ENCODE results near the gene P2RY11.

P2RY11 gene

GRCh38 chr19:10113964-10114650 is 2.6 kb downstream of the P2RY11 start:
- no peak for DNase-seq

DNA sequence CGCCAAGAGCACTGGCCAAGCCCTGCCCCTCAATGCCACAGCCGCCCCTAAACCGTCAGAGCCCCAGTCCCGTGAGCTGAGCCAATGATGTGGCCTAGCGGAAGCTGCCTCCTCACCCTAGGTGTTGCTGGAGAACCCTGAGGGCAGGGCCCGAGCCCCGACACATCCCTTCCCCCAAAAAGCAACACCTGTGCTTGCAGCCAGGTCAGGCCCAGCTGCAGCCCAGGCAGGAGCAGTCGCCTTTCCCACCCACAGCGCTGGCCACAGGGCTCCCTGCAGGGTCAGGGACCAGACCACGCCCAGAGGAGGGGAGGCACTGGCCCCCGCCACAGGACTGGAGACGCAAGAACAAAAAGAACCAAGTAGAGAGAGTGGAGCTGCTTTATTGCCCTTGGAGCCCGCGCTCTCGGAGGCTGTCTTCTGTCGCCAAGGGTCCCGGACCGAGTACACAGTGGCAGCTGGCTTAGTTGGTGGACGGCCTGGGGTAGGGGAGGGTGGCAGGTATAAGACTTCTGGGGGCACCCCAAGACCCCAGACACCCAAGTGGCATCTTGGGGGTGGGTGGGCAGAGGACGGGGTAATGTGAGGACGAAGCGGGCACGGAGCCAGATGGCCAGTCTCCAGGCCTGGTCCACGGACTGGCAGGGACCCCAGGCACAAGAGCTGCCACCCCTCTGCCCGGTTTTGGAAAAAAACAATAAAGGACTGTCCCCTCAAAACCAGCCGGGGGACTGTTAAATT is 3.3 kb downstream of the P2RY11 start:
- no peak for DNase-seq

GRCh38 chr19:10115392-10116084 is 4.0 kb downstream of the P2RY11 start:
- no peak for DNase-seq

GRCh38 chr19:10116085-10116865 is 4.8 kb downstream of the P2RY11 start:
- DNase-seq = no peak

GRCh38 chr19:10116866-10117616 is 5.5 kb downstream of the P2RY11 start:
- DNase-seq = no peak

DNA sequence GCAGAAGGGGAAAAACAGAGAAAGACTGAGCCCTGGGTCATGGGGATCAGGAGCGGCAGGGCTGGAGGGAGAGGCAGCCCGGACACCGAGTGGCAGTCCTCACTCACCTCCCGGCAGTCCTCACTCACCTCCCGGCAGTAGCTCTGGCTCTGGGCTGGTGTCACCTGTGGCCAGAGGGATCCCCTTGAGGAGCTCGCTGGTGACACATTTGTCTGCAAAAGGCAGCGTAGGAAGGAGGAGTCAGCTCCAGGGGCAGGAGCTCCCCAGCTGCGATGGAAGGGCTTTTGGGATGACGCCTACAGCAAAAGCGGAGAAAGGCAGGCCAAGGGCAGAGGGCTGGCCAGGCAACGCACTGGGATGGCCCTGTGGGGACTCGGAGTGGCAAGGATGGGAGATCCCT is 7.5 kb downstream of the P2RY11 start:
- DNase-seq = no peak

DNA sequence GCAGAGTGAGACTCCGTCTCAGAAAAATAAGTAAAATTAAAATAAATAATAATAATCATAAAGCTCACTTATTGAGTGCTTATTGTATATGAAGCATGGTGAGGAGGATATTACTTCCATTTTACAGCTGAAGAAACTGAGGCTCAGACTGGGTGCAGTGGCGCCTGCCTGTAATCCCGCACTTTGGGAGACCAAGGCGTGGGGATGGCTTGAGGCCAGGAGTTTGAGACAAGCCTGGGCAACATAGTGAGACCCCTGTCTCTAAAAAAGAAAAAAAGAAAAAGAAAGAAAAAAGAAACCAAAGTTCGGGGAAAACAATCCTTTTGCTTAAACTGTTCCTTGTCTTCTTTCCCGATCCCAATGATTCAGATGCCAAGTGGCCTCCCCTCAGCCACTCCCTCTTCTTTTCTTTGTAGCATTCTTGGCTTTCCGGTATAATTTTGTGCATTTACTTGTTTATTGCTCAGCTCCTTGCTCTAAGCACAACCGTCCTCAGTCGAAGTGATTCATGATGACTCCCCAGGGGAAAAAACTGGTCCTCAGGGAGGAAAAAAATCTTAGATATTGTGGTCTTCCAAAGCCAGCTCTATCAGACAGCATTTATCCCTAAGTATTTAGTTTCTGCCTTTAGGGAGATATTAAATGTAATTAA is 9.2 kb downstream of the P2RY11 start:
- no peak for DNase-seq

- no peak for DNase-seq
Observed at GRCh38 chr19:10122045-10122444, 10.6 kb downstream of the P2RY11 start.

GRCh38 chr19:10124429-10124828 is 12.9 kb downstream of the P2RY11 start:
- no peak for DNase-seq

GRCh38 chr19:10126213-10126639 is 14.7 kb downstream of the P2RY11 start:
- no peak for DNase-seq

GRCh38 chr19:10132905-10133304 is 21.4 kb downstream of the P2RY11 start:
- DNase-seq = no peak

GRCh38 chr19:10133596-10133995 is 22.1 kb downstream of the P2RY11 start:
- no peak for DNase-seq

GRCh38 chr19:10134040-10134439 is 22.5 kb downstream of the P2RY11 start:
- DNase-seq = no peak

GRCh38 chr19:10135551-10136334 is 24.2 kb downstream of the P2RY11 start:
- no peak for DNase-seq

- no peak for DNase-seq
Observed at GRCh38 chr19:10136936-10137335, 25.4 kb downstream of the P2RY11 start.

- no peak for DNase-seq
Observed at GRCh38 chr19:10137751-10138682, 26.5 kb downstream of the P2RY11 start.

- DNase-seq = no peak
Observed at GRCh38 chr19:10138879-10139795, 27.6 kb downstream of the P2RY11 start.

DNA sequence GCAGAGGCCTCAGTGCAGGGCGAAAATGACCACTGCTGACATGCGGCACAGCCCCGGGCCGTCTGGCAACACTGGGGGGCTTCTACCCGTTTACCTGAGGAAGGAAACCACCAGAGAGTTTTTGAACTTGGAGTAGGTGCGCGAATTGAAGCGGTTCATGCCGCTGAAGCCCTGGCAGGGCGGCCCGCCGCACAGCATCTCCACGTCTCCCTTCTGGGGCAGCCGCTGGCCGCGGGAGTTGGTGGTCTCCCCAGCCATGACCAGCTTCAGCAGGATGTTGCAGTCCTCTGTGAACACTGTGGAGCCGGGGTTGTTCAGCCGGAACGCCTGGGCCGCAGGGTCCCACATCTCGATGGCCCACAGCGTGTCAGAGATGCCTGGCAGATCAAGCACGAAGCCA is 28.5 kb downstream of the P2RY11 start:
- no peak for DNase-seq

- no peak for DNase-seq
Observed at GRCh38 chr19:10141479-10141878, 30.0 kb downstream of the P2RY11 start.
